Heart right ventricle (tissue), 16 donors: ENCODE measurements around the gene PRDM4. TPM values are rescaled to one million over a fixed set of nuclear protein-coding genes. Genes with fewer than 3 reads are reported as not detected.

ENCODE experiments used
- ATAC-seq, 8 donors: fragments of 200-7000 bp; cut with Tn5 transposase; one replicate each; pipeline ENCODE4 v1.9.1; 2020; ENCODE audit warnings: mild to moderate bottlenecking in 8 of 8, moderate library complexity in 8 of 8, moderate number of reproducible peaks in 1 of 8
- DNase-seq, 2 donors: peaks; one replicate each; pipeline ENCODE4 v3.0.0-alpha.2; 2020
- H3K27ac ChIP-seq, 10 donors: fragments of 200-600 bp; sonication (generic) in 2 of 10; one replicate each; pipeline versions ENCODE4 v1.5.0 to v1.8.0; 2020 to 2022; ENCODE audit warnings: mild to moderate bottlenecking in 3 of 10
- H3K27me3 ChIP-seq, 7 donors: fragments of 200-600 bp; one replicate each; pipeline ENCODE4 v1.8.0; 2021 to 2022; ENCODE audit warnings: mild to moderate bottlenecking in 2 of 7
- H3K36me3 ChIP-seq, 9 donors: fragments of 200-600 bp; sonication (generic) in 1 of 9; one replicate each; pipeline versions ENCODE4 v1.5.0 to v1.8.0; 2020 to 2022; ENCODE audit warnings: mild to moderate bottlenecking in 2 of 9
- H3K4me1 ChIP-seq, 9 donors: fragments of 200-600 bp; sonication (generic) in 1 of 9; one replicate each; pipeline versions ENCODE4 v1.5.0 to v1.8.0; 2020 to 2022; ENCODE audit warnings: mild to moderate bottlenecking in 4 of 9
- H3K4me3 ChIP-seq, 10 donors: fragments of 200-600 bp; sonication (generic) in 2 of 10; one replicate each; pipeline versions ENCODE4 v1.5.0 to v1.8.0; 2020 to 2022; ENCODE audit warnings: mild to moderate bottlenecking in 7 of 10, moderate library complexity in 2 of 10
- H3K9me3 ChIP-seq, 11 donors: fragments of 200-600 bp in 10 of 11; sonication (generic) in 2 of 11; one replicate each; pipeline versions ENCODE4 v1.5.0 to v1.8.0; 2013 to 2022; ENCODE audit warnings: mild to moderate bottlenecking in 2 of 11, control low read depth in 1 of 11, moderate library complexity in 1 of 11
- CTCF ChIP-seq, 9 donors: fragments of 200-600 bp; sonication (generic) in 2 of 9; IDR thresholded peaks; one replicate each; pipeline versions ENCODE4 v1.5.0 to v1.8.0; 2021 to 2022; ENCODE audit warnings: antibody characterized with exemption in 9 of 9, mild to moderate bottlenecking in 5 of 9, moderate library complexity in 1 of 9
- WGBS, 2 donors: extraction: QIAGEN DNeasy Blood & Tissue Kit; methylation state at CpG; one replicate each; pipeline ENCODE4 v1.1.7; 2013; ENCODE audit warnings: inconsistent platforms in 1 of 2; 5-methylcytosine and 5-hydroxymethylcytosine counted together
- intact Hi-C, 10 donors: fragments of 100-400 bp; cut with DNase I; formaldehyde crosslinking; loops; one replicate each; pipeline versions ENCODE4 v1.11.1 to v1.14.2; 2022
- polyA plus RNA-seq, 2 donors: library from polyadenylated mRNA; stranded (reverse); fragments of 200-250 nt; gene quantifications; one replicate each; pipeline ENCODE4 v1.2.3, GENCODE V29; 2013
- total RNA-seq, 10 donors: library from RNA; stranded (reverse); fragmentation: NEBNext Ultra II Directional in 3 of 10; extraction: Animal tissue kit (Norgen Biotek cat#: 25700) in 3 of 10; gene quantifications; one replicate each; pipeline versions ENCODE4 v1.2.1 to v1.2.4, GENCODE V29; 2021 to 2023
- donor health status: Arrhythmogenic right ventricular cardiomyopathy.
- donor health status: ischemic (EF 13 %, LVEDD 7.1; RV severe dilation, severe dysfunction).
- donor health status: healthy with polysubstance abuse.
- donor health status: DM: no; HTN: yes; CAD: no.
- donor health status: DM: no; HTN: no; CAD: no.
- donor health status: ischemic (EF 25% LVEDD 6.9; RV normal size, moderate dysfunction).
- donor health status: ischemic (EF 25% LVEDD 5.7; RV mildly dilated, moderate dysfunction).
- donor health status: healthy.
- donor health status: DM: yes; HTN: yes; CAD: no.
- donor health status: Ischemic cardiomyopathy.
- donor health status: ischemic (EF 35%, LVEDD 5.7; RV mildly dilated, moderate dysfunction).
- donor health status: nonischemic (EF 11% LVEDD 7.7; RV severe dilation, severe dysfunction).
- donor health status: DM: yes; HTN: yes; CAD: no.
- donor health status: PGD.
- donor health status: ischemic (EF 29% LVEDD 5.4; RV normal size, mild dysfunction).
- donor health status: nonischemic (EF 23%, LVEDD 6.1; RV moderate dilation, normal function).

PRDM4 gene
- total and polyA plus RNA-seq, 12 donors: 6.1 to 15.4 (median 12.2) TPM

- Histone ChIP-seq H3K9me3 (peaks cover 0 to 3% (median 0%) of the 10 kb centered on the region in 11 donors), H3K4me1 (no peaks in the 10 kb centered on the region), H3K4me3 (no peak overlapping the region), H3K36me3 (no peaks in the 10 kb centered on the region), H3K27ac (no peak overlapping the region), H3K27me3 (peaks cover 0 to 27% (median 14%) of the 10 kb centered on the region in 7 donors)
- no peak for ATAC-seq
- no peak for DNase-seq
- 80 to 84% methylated on average over 5 of the region's 5 CpGs for WGBS, 2 donors
- no peak for TF ChIP-seq CTCF (IDR thresholded peaks at IDR 0.05)
- intact Hi-C loops: loop anchor here in 4 of 10 donors (10.0 kb wide), 1 partner anchor 117 kb away; no protein-coding TSS in a partner anchor
Measured at GRCh38 chr12:107767466-107767865, 6.5 kb upstream of the PRDM4 start.

- intact Hi-C loops: loop anchor here in 4 of 10 donors (10.0 kb wide), 1 partner anchor 119 kb away; no protein-coding TSS in a partner anchor
- Histone ChIP-seq H3K9me3 (peaks cover 0 to 3% (median 0%) of the 10 kb centered on the region in 11 donors), H3K27ac (no peak overlapping the region), H3K4me3 (no peak overlapping the region), H3K4me1 (peaks cover 0 to 10% (median 6%) of the 10 kb centered on the region in 9 donors), H3K27me3 (peaks cover 0 to 9% (median 0%) of the 10 kb centered on the region in 7 donors), H3K36me3 (no peaks in the 10 kb centered on the region)
- ATAC-seq: no peak
- 74 to 84% methylated on average over 1 of the region's 1 CpG for WGBS, 2 donors
- no peak for TF ChIP-seq CTCF (IDR thresholded peaks at IDR 0.05)
- no peak for DNase-seq
Measured at GRCh38 chr12:107765316-107765715, 4.4 kb upstream of the PRDM4 start.

GRCh38 chr12:107764626-107765025, 3.7 kb upstream of the PRDM4 start:
- intact Hi-C loops: loop anchor here in 4 of 10 donors (5.0 to 10.0 kb wide), 2 partner anchors 82 to 120 kb away; no protein-coding TSS in a partner anchor
- no peaks in the 10 kb centered on the region for H3K36me3 ChIP-seq
- H3K27me3 ChIP-seq: peaks cover 0 to 4% (median 0%) of the 10 kb centered on the region in 7 donors
- ATAC-seq: no peak
- H3K4me1 ChIP-seq: peaks cover 0 to 17% (median 13%) of the 10 kb centered on the region in 9 donors
- peaks cover 0 to 3% (median 0%) of the 10 kb centered on the region in 11 donors for H3K9me3 ChIP-seq
- TF ChIP-seq CTCF (IDR thresholded peaks at IDR 0.05): no peak
- DNase-seq: no peak
- no peak overlapping the region for H3K4me3 ChIP-seq
- no peak overlapping the region for H3K27ac ChIP-seq
- 69 to 70% methylated on average over 4 of the region's 4 CpGs for WGBS, 2 donors

- no peak for ATAC-seq
Measured at GRCh38 chr12:107762874-107763273, 1.9 kb upstream of the PRDM4 start.

More at GRCh38 chr12:107762874-107763273, 1.9 kb upstream of the PRDM4 start:
- Histone ChIP-seq H3K36me3 (peaks cover 0 to 11% (median 0%) of the 10 kb centered on the region in 9 donors), H3K4me1 (peaks cover 0 to 34% (median 31%) of the 10 kb centered on the region in 9 donors), H3K27ac (no peak overlapping the region), H3K9me3 (peaks cover 0 to 3% (median 0%) of the 10 kb centered on the region in 11 donors), H3K27me3 (no peaks in the 10 kb centered on the region), H3K4me3 (no peak overlapping the region)
- intact Hi-C loops: loop anchor here in 4 of 10 donors (5.0 to 10.0 kb wide), 2 partner anchors 81 to 122 kb away; no protein-coding TSS in a partner anchor
- WGBS, 2 donors: 88 to 95% methylated on average over 1 of the region's 1 CpG
- TF ChIP-seq CTCF (IDR thresholded peaks at IDR 0.05): no peak
- no peak for DNase-seq
